HepG2 (cell line): ENCODE data around the gene SELENOI. TPM values are rescaled to one million over a fixed set of nuclear protein-coding genes. Genes with fewer than 3 reads are reported as not detected.

Source experiments
- AGO1 ChIP-seq: fragments of 200-400 bp; formaldehyde crosslinking; IDR thresholded peaks from 2 replicates; pipeline ENCODE4 v1.6.1; 2017; ENCODE audit warnings: mild to moderate bottlenecking, low read depth, low read length, moderate library complexity; ENCODE audit not compliant: poor library complexity, severe bottlenecking
- BRCA1 ChIP-seq: sonication (generic); formaldehyde crosslinking; IDR thresholded peaks from 2 replicates; pipeline ENCODE4 v1.4.0; 2020; ENCODE audit warnings: missing genetic modification reagents
- DMTF1 ChIP-seq: sonication (generic); formaldehyde crosslinking; IDR thresholded peaks from 2 replicates; pipeline ENCODE4 v1.4.0; 2020; ENCODE audit warnings: mild to moderate bottlenecking, missing genetic modification reagents
- FUBP1 ChIP-seq: sonication (generic); formaldehyde crosslinking; IDR thresholded peaks from 2 replicates; pipeline ENCODE4 v1.5.1; 2020; ENCODE audit warnings: missing genetic modification reagents, mild to moderate bottlenecking, borderline replicate concordance
- HOMEZ ChIP-seq: IDR thresholded peaks from 2 replicates; pipeline ENCODE4 v1.6.1; 2016; ENCODE audit warnings: low read depth
- MAZ ChIP-seq, 2 experiments: sonication (generic) in 1 of 2; formaldehyde crosslinking in 1 of 2; IDR thresholded peaks; 2 replicates each; pipeline versions ENCODE4 v1.5.0 to v1.6.1; 2012 to 2020; ENCODE audit warnings: low read depth in 2 of 2, mild to moderate bottlenecking in 2 of 2, borderline replicate concordance in 1 of 2, improper control_type of control experiment in 1 of 2, low read length in 1 of 2, missing genetic modification reagents in 1 of 2, moderate library complexity in 1 of 2
- MBNL3 ChIP-seq: fragments of 250-450 bp; sonication (Bioruptor Pico); conservative IDR thresholded peaks from 2 replicates; pipeline ENCODE4 v1.8.0; 2022; ENCODE audit warnings: mild to moderate bottlenecking, inconsistent platforms
- PHF20 ChIP-seq: sonication (generic); formaldehyde crosslinking; IDR thresholded peaks from 2 replicates; pipeline ENCODE4 v1.5.0; 2020; ENCODE audit warnings: mild to moderate bottlenecking, missing genetic modification reagents
- YEATS4 ChIP-seq: sonication (generic); formaldehyde crosslinking; IDR thresholded peaks from 2 replicates; pipeline ENCODE4 v1.4.0; 2020; ENCODE audit warnings: missing genetic modification reagents, borderline replicate concordance
- ZMAT3 ChIP-seq: sonication (generic); formaldehyde crosslinking; conservative IDR thresholded peaks from 2 replicates; pipeline ENCODE4 v1.7.0; 2021; ENCODE audit warnings: missing genetic modification reagents
- ZNF275 ChIP-seq: sonication (generic); formaldehyde crosslinking; IDR thresholded peaks from 2 replicates; pipeline ENCODE4 v1.8.0; 2022; ENCODE audit warnings: missing genetic modification reagents, mild to moderate bottlenecking, inconsistent platforms, borderline replicate concordance
- ZNF280D ChIP-seq: sonication (generic); formaldehyde crosslinking; IDR thresholded peaks from 2 replicates; pipeline ENCODE4 v1.5.1; 2020; ENCODE audit warnings: mild to moderate bottlenecking, missing genetic modification reagents
- ZNF430 ChIP-seq: sonication (generic); formaldehyde crosslinking; IDR thresholded peaks from 2 replicates; pipeline ENCODE4 v1.9.0; 2021; ENCODE audit warnings: mild to moderate bottlenecking, missing genetic modification reagents
- ZNF557 ChIP-seq: sonication (generic); formaldehyde crosslinking; IDR thresholded peaks from 2 replicates; pipeline ENCODE4 v1.4.0; 2020; ENCODE audit warnings: missing genetic modification reagents
- ZNF558 ChIP-seq: sonication (generic); formaldehyde crosslinking; IDR thresholded peaks from 2 replicates; pipeline ENCODE4 v1.9.0; 2022; ENCODE audit warnings: mild to moderate bottlenecking, missing genetic modification reagents, borderline replicate concordance
- polyA plus RNA-seq, 8 experiments: library from polyadenylated mRNA; depleted of rRNA in 3 of 8; stranded (reverse) in 7 of 8; unstranded in 1 of 8; fragments of >200 nt; fragmentation: Illumina TruSeq in 4 of 8; extraction: Trizol in 4 of 8; gene quantifications; 2 replicates each; pipeline versions ENCODE4 v1.2.1 to v1.2.3, GENCODE V29; 2011 to 2016; ENCODE audit warnings: low read depth in 4 of 8, missing spikeins in 1 of 8, mixed read lengths in 1 of 8; ENCODE audit not compliant: insufficient read depth in 1 of 8
- total RNA-seq, 5 experiments: library from RNA; depleted of rRNA; stranded (reverse); fragments of >200 nt; fragmentation: Illumina TruSeq; extraction: Trizol; gene quantifications; 2 replicates each; pipeline ENCODE4 v1.2.3, GENCODE V29; 2016; ENCODE audit warnings: low read depth in 1 of 5

Gene SELENOI
- total and polyA plus RNA-seq, 2 of the 13 experiments (the other 11 are each of a cell fraction or from before 2014, with no cell fraction given) = 27.7 to 60.3 TPM

- TF ChIP-seq FUBP1 (no peak), HOMEZ (CRISPR knock-in tag) (peak; percentile 93; the same call in 1 of the 2 replicates), PHF20 (peak; percentile 86), MBNL3 (no peak), ZNF275 (CRISPR knock-in tag) (peak; percentile 91), YEATS4 (CRISPR knock-in tag) (peak; percentile 83; the same call in 1 of the 2 replicates), ZMAT3 (CRISPR knock-in tag) (peak; percentile 76), ZNF557 (peak; percentile 1; the same call in 1 of the 2 replicates), BRCA1 (peak; percentile 83; the same call in 1 of the 2 replicates), AGO1 (peak; percentile 58), ZNF430 (CRISPR knock-in tag) (peak; percentile 82), ZNF280D (CRISPR knock-in tag) (peak; percentile 23; the same call in 1 of the 2 replicates), ZNF558 (CRISPR knock-in tag) (0 out of 2 replicates have a peak, but pooled peaks have one; percentile 93), MAZ (IDR thresholded peaks at IDR 0.05; ENCODE audit: borderline replicate concordance, low read depth, low read length) (peak; percentile 83; the same call in 1 of the 2 replicates), MAZ (CRISPR knock-in tag; IDR thresholded peaks at IDR 0.05; ENCODE audit: low read depth) (peak; percentile 93), DMTF1 (CRISPR knock-in tag) (peak; percentile 82; the same call in 1 of the 2 replicates)
These were observed at the start of gene SELENOI (continued) for GRCh38 chr2:26345545-26346453.
